HepG2 (cell line): ENCODE data around the gene AUNIP. TPM values are rescaled to one million over a fixed set of nuclear protein-coding genes. Genes with fewer than 3 reads are reported as not detected.

Experiments used
- ARNT ChIP-seq: fragments of 450-650 bp; IDR thresholded peaks from 2 replicates; pipeline ENCODE4 v1.6.1; 2017
- CEBPG ChIP-seq: IDR thresholded peaks from 2 replicates; pipeline ENCODE4 v1.6.1; 2016
- CREBL2 ChIP-seq: sonication (generic); formaldehyde crosslinking; IDR thresholded peaks from 2 replicates; pipeline ENCODE4 v1.8.1; 2023; ENCODE audit warnings: missing genetic modification reagents, mild to moderate bottlenecking, borderline replicate concordance
- DR1 ChIP-seq: sonication (generic); formaldehyde crosslinking; IDR thresholded peaks from 2 replicates; pipeline ENCODE4 v1.8.0; 2021; ENCODE audit warnings: mild to moderate bottlenecking, missing genetic modification reagents, inconsistent platforms
- GRHL1 ChIP-seq: sonication (generic); formaldehyde crosslinking; conservative IDR thresholded peaks from 2 replicates; pipeline ENCODE4 v1.8.0; 2022; ENCODE audit warnings: missing genetic modification reagents
- GTF3A ChIP-seq: sonication (generic); formaldehyde crosslinking; conservative IDR thresholded peaks from 2 replicates; pipeline ENCODE4 v1.4.0; 2020; ENCODE audit warnings: mild to moderate bottlenecking, missing genetic modification reagents
- HNF1A ChIP-seq, 2 experiments: sonication (generic) in 1 of 2; formaldehyde crosslinking in 1 of 2; IDR thresholded peaks; 2 replicates each; pipeline versions ENCODE4 v1.4.0 to v1.6.1; 2016 to 2020; ENCODE audit warnings: borderline replicate concordance in 1 of 2, low read depth in 1 of 2, mild to moderate bottlenecking in 1 of 2, missing genetic modification reagents in 1 of 2
- NFYB ChIP-seq: sonication (generic); formaldehyde crosslinking; IDR thresholded peaks from 2 replicates; pipeline ENCODE4 v1.4.0; 2020; ENCODE audit warnings: missing genetic modification reagents
- POGZ ChIP-seq: sonication (generic); formaldehyde crosslinking; IDR thresholded peaks from 2 replicates; pipeline ENCODE4 v1.4.0; 2020; ENCODE audit warnings: mild to moderate bottlenecking, missing genetic modification reagents
- PRDM15 ChIP-seq: sonication (generic); formaldehyde crosslinking; IDR thresholded peaks from 2 replicates; pipeline ENCODE4 v1.4.0; 2020; ENCODE audit warnings: missing genetic modification reagents
- SRSF1 ChIP-seq: fragments of 200-400 bp; formaldehyde crosslinking; optimal IDR thresholded peaks from 2 replicates; pipeline ENCODE3; 2017; ENCODE audit warnings: mild to moderate bottlenecking, low read depth, low read length, moderate library complexity
- TEAD2 ChIP-seq: sonication (generic); formaldehyde crosslinking; IDR thresholded peaks from 2 replicates; pipeline ENCODE4 v1.9.0; 2021; ENCODE audit warnings: missing genetic modification reagents
- TOPORS ChIP-seq: sonication (generic); formaldehyde crosslinking; IDR thresholded peaks from 2 replicates; pipeline ENCODE4 v1.8.0; 2023; ENCODE audit warnings: mild to moderate bottlenecking, missing genetic modification reagents
- YEATS4 ChIP-seq: sonication (generic); formaldehyde crosslinking; IDR thresholded peaks from 2 replicates; pipeline ENCODE4 v1.4.0; 2020; ENCODE audit warnings: missing genetic modification reagents, borderline replicate concordance
- ZBTB8A ChIP-seq: sonication (generic); formaldehyde crosslinking; IDR thresholded peaks from 2 replicates; pipeline ENCODE4 v1.4.0; 2020; ENCODE audit warnings: mild to moderate bottlenecking, low read depth, missing genetic modification reagents, borderline replicate concordance
- ZNF253 ChIP-seq: sonication (generic); formaldehyde crosslinking; IDR thresholded peaks from 2 replicates; pipeline ENCODE4 v1.8.0; 2022; ENCODE audit warnings: mild to moderate bottlenecking, missing genetic modification reagents, borderline replicate concordance
- ZNF335 ChIP-seq: sonication (generic); formaldehyde crosslinking; IDR thresholded peaks from 2 replicates; pipeline ENCODE4 v1.4.0; 2020; ENCODE audit warnings: missing genetic modification reagents
- ZNF773 ChIP-seq: sonication (generic); formaldehyde crosslinking; IDR thresholded peaks from 2 replicates; pipeline ENCODE4 v1.4.0; 2020; ENCODE audit warnings: missing genetic modification reagents, borderline replicate concordance
- polyA plus RNA-seq, 8 experiments: library from polyadenylated mRNA; depleted of rRNA in 3 of 8; stranded (reverse) in 7 of 8; unstranded in 1 of 8; fragments of >200 nt; fragmentation: Illumina TruSeq in 4 of 8; extraction: Trizol in 4 of 8; gene quantifications; 2 replicates each; pipeline versions ENCODE4 v1.2.1 to v1.2.3, GENCODE V29; 2011 to 2016; ENCODE audit warnings: low read depth in 4 of 8, missing spikeins in 1 of 8, mixed read lengths in 1 of 8; ENCODE audit not compliant: insufficient read depth in 1 of 8
- total RNA-seq, 5 experiments: library from RNA; depleted of rRNA; stranded (reverse); fragments of >200 nt; fragmentation: Illumina TruSeq; extraction: Trizol; gene quantifications; 2 replicates each; pipeline ENCODE4 v1.2.3, GENCODE V29; 2016; ENCODE audit warnings: low read depth in 1 of 5

Gene AUNIP
- total and polyA plus RNA-seq, 2 of the 13 experiments (the other 11 are each of a cell fraction or from before 2014, with no cell fraction given), result 3.8 to 12.3 TPM

GRCh38 chr1:25875154-25875855 lies 16.0 kb upstream of the AUNIP start, which contains the start of gene PAQR7 (continued):
- no peak for TF ChIP-seq HNF1A (IDR thresholded peaks at IDR 0.05; ENCODE audit: low read depth)
- TF ChIP-seq HNF1A (CRISPR knock-in tag; IDR thresholded peaks at IDR 0.05; ENCODE audit: borderline replicate concordance), result peak; percentile 77
- no peak; the same call in 1 of the 2 replicates for TF ChIP-seq TEAD2 (CRISPR knock-in tag)
- TF ChIP-seq CREBL2 (CRISPR knock-in tag), result no peak; the same call in 1 of the 2 replicates
- TF ChIP-seq ARNT, result no peak
- TF ChIP-seq ZBTB8A (CRISPR knock-in tag), result peak; percentile 74; the same call in 1 of the 2 replicates
- peak; percentile 76; the same call in 1 of the 2 replicates for TF ChIP-seq GTF3A (CRISPR knock-in tag)
- TF ChIP-seq CEBPG (CRISPR knock-in tag), result no peak
- TF ChIP-seq PRDM15 (CRISPR knock-in tag), result peak; percentile 74
- no peak for TF ChIP-seq POGZ
- TF ChIP-seq DR1 (CRISPR knock-in tag), result no peak; the same call in 1 of the 2 replicates
- TF ChIP-seq ZNF773, result peak; percentile 51; the same call in 1 of the 2 replicates
- TF ChIP-seq ZNF335 (CRISPR knock-in tag), result 0 out of 2 replicates have a peak, but pooled peaks have one; percentile 63
- TF ChIP-seq SRSF1, result no peak
- peak; percentile 92; the same call in 1 of the 2 replicates for TF ChIP-seq TOPORS (CRISPR knock-in tag)
- TF ChIP-seq ZNF253 (CRISPR knock-in tag), result peak; percentile 78; the same call in 1 of the 2 replicates
- peak; percentile 90 for TF ChIP-seq YEATS4 (CRISPR knock-in tag)
- TF ChIP-seq NFYB (CRISPR knock-in tag), result 0 out of 2 replicates have a peak, but pooled peaks have one; percentile 23
- no peak for TF ChIP-seq GRHL1
